NCI-H2171 (cell line): ENCODE results near the gene RPS4Y2.

ENCODE experiments used
- DNase-seq: peaks from one replicate; lab custom pipeline; 2025; lab: John Stamatoyannopoulos, UW

The RPS4Y2 gene

GRCh38 chrY:20755808-20756207 is at the start of gene RPS4Y2:
Gene RPS4Y2 (plus strand): TSS chrY:20756108. CDS start chrY:20756164, 56 bp downstream.
- DNase-seq = no peak

- no peak for DNase-seq
Observed at GRCh38 chrY:20714391-20714790, 41.5 kb upstream of the RPS4Y2 start.

GRCh38 chrY:20726184-20726907 is 29.6 kb upstream of the RPS4Y2 start:
- no peak for DNase-seq

- DNase-seq = no peak
Observed at GRCh38 chrY:20735200-20735599, 20.7 kb upstream of the RPS4Y2 start.

- DNase-seq = no peak
Observed at GRCh38 chrY:20739806-20740205, 16.1 kb upstream of the RPS4Y2 start.

- DNase-seq = no peak
Observed at GRCh38 chrY:20740609-20741008, 15.3 kb upstream of the RPS4Y2 start.

GRCh38 chrY:20745060-20745459 is 10.8 kb upstream of the RPS4Y2 start:
- DNase-seq = no peak

GRCh38 chrY:20746919-20747318 is 9.0 kb upstream of the RPS4Y2 start:
- DNase-seq = no peak

GRCh38 chrY:20763869-20764268 is 8.0 kb downstream of the RPS4Y2 start:
- no peak for DNase-seq

GRCh38 chrY:20765117-20765516 is 9.2 kb downstream of the RPS4Y2 start:
- DNase-seq = no peak

GRCh38 chrY:20770755-20771154 is 14.8 kb downstream of the RPS4Y2 start:
- DNase-seq = no peak

- DNase-seq = no peak
Observed at GRCh38 chrY:20776104-20776503, 20.2 kb downstream of the RPS4Y2 start.

- no peak for DNase-seq
Observed at GRCh38 chrY:20780104-20780654, 24.3 kb downstream of the RPS4Y2 start.

- DNase-seq = no peak
Observed at GRCh38 chrY:20780776-20781175, 24.9 kb downstream of the RPS4Y2 start.

GRCh38 chrY:20781408-20781807 is 25.5 kb downstream of the RPS4Y2 start:
- no peak for DNase-seq

GRCh38 chrY:20784965-20785364 is 29.1 kb downstream of the RPS4Y2 start:
- DNase-seq = no peak

- DNase-seq = no peak
Observed at GRCh38 chrY:20787076-20787475, 31.2 kb downstream of the RPS4Y2 start.

- no peak for DNase-seq
Observed at GRCh38 chrY:20798351-20799049, 42.6 kb downstream of the RPS4Y2 start.

GRCh38 chrY:20802659-20803058 is 46.8 kb downstream of the RPS4Y2 start:
- DNase-seq = no peak

GRCh38 chrY:20806243-20806642 is 50.3 kb downstream of the RPS4Y2 start:
- no peak for DNase-seq

- DNase-seq = no peak
Observed at GRCh38 chrY:20813459-20813858, 57.6 kb downstream of the RPS4Y2 start.

- no peak for DNase-seq
Observed at GRCh38 chrY:20814794-20815193, 58.9 kb downstream of the RPS4Y2 start.

GRCh38 chrY:20817067-20817466 is 61.2 kb downstream of the RPS4Y2 start:
- DNase-seq = no peak
